Ishikawa (cell line): ENCODE data around the gene PTPRD.

Source experiments
- CEBPB ChIP-seq: IDR thresholded peaks from 2 replicates; pipeline ENCODE4 v1.6.1; 2012
- CREB1 ChIP-seq: IDR thresholded peaks from 2 replicates; pipeline ENCODE4 v1.6.1; 2012; ENCODE audit warnings: low read depth
- EGR1 ChIP-seq: IDR thresholded peaks from 2 replicates; pipeline ENCODE4 v1.6.1; 2012
- EP300 ChIP-seq: IDR thresholded peaks from 2 replicates; pipeline ENCODE4 v1.6.1; 2012; ENCODE audit warnings: borderline replicate concordance
- FOXM1 ChIP-seq: IDR thresholded peaks from 2 replicates; pipeline ENCODE4 v1.6.1; 2012; ENCODE audit warnings: low read depth, borderline replicate concordance
- MAX ChIP-seq: IDR thresholded peaks from 2 replicates; pipeline ENCODE4 v1.6.1; 2012
- NFIC ChIP-seq: IDR thresholded peaks from 2 replicates; pipeline ENCODE4 v1.6.1; 2012
- RAD21 ChIP-seq: IDR thresholded peaks from 2 replicates; pipeline ENCODE4 v1.6.1; 2012; ENCODE audit warnings: low read depth
- REST ChIP-seq: IDR thresholded peaks from 2 replicates; pipeline ENCODE4 v1.6.1; 2012; ENCODE audit warnings: low read depth, mild to moderate bottlenecking
- TAF1 ChIP-seq: IDR thresholded peaks from 2 replicates; pipeline ENCODE4 v1.6.1; 2012; ENCODE audit warnings: low read depth, mild to moderate bottlenecking
- TCF12 ChIP-seq: IDR thresholded peaks from 2 replicates; pipeline ENCODE4 v1.6.1; 2012; ENCODE audit warnings: low read depth
- TEAD4 ChIP-seq: IDR thresholded peaks from 2 replicates; pipeline ENCODE4 v1.6.1; 2012
- YY1 ChIP-seq: IDR thresholded peaks from 2 replicates; pipeline ENCODE4 v1.6.1; 2012; ENCODE audit warnings: low read depth
- ZBTB7A ChIP-seq: IDR thresholded peaks from 2 replicates; pipeline ENCODE4 v1.6.1; 2012; ENCODE audit warnings: low read depth
- TF ChIP-seq, protein P1 (sequence below): IDR thresholded peaks from 2 replicates; pipeline ENCODE4 v1.6.1; 2012

Gene PTPRD

DNA sequence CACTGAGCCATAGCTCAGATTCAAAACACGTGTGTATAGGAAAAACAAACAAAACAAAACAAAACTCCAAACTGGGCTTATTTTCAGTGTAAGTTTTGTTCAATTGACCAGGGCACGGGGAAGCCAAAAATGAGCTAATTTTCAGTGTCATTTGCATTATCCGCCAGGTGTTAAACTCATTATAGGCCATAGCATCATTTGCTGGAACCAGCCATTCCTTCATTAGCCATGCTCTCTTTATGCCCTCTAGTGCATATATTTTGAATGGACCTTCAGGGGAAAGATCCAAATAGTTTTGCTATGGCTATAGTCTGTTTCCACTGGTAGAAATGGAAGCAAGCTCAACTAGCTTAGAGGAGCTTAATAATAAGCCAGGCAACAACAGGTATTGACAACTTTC, 1608.0 kb downstream of the PTPRD start:
- TF ChIP-seq EP300 (no peak), ZBTB7A (no peak), RAD21 (no peak), REST (no peak), CREB1 (no peak), NFIC (no peak), FOXM1 (no peak), TAF1 (no peak), YY1 (no peak), MAX (no peak)
- TF ChIP-seq, protein P1, sequence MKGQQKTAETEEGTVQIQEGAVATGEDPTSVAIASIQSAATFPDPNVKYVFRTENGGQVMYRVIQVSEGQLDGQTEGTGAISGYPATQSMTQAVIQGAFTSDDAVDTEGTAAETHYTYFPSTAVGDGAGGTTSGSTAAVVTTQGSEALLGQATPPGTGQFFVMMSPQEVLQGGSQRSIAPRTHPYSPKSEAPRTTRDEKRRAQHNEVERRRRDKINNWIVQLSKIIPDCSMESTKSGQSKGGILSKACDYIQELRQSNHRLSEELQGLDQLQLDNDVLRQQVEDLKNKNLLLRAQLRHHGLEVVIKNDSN = no peak

GRCh38 chr9:9002826-9003583, 1609.8 kb downstream of the PTPRD start:
- no peak for TF ChIP-seq NFIC
- no peak for TF ChIP-seq RAD21
- no peak for TF ChIP-seq EP300
- TF ChIP-seq TCF12 = no peak
- no peak for TF ChIP-seq CREB1
- no peak for TF ChIP-seq EGR1
- TF ChIP-seq YY1 = no peak
- TF ChIP-seq, protein P1 = no peak
- TF ChIP-seq REST = no peak
- no peak for TF ChIP-seq ZBTB7A
- TF ChIP-seq MAX = no peak
- TF ChIP-seq CEBPB = no peak
- no peak for TF ChIP-seq TEAD4
- TF ChIP-seq FOXM1 = no peak
- no peak for TF ChIP-seq TAF1

DNA sequence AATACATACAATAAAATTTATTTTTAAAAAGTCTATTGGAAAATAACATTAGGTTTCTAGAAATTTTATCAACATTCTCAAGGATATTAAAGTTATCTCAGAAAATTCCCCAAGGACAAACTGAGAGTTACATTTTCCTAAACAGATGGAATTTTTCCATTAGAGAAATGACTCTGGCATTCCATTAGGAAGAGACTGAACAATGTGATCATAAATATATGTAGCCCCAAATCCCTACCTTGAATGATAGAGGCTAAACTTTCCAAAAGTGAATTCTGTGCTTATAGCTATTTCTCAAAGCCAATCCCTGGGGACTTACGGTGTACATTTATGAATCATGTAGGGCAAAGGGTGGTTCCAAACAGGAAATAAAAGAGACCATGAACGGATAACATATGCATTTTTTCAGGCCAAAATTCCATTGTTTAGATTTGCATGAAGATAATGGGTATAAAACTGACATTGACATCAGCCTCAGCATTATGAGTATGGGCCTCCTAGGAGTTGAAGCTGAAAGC, 1632.2 kb downstream of the PTPRD start:
- TF ChIP-seq ZBTB7A (no peak), TAF1 (no peak), EGR1 (no peak), REST (no peak), MAX (no peak), YY1 (no peak), CREB1 (no peak), NFIC (no peak), TCF12 (no peak), FOXM1 (no peak), EP300 (no peak), TEAD4 (no peak), CEBPB (no peak), RAD21 (no peak)
- TF ChIP-seq, protein P1 = no peak
